Activated CD8-positive, alpha-beta memory T cell treated with anti-CD3 and anti-CD28 coated beads, Interleukin-2, amount 10 ng/mL, durations not matched to agents 7 days and 5 days (primary cell): ENCODE measurements around the gene CARD9. TPM values are rescaled to one million over a fixed set of nuclear protein-coding genes. Genes with fewer than 3 reads are reported as not detected.

Experiments used
- ATAC-seq: fragments of 150-1000 bp; cut with Tn5 transposase; one replicate; pipeline ENCODE4 v1.10.0; 2021; ENCODE audit warnings: moderate library complexity
- CTCF ChIA-PET: fragments of 350-600 bp; sonication (Branson Sonifier 250); formaldehyde crosslinking; loops from one replicate; lab custom pipeline; 2021; ENCODE audit warnings: antibody characterized with exemption; lab: Charles Lee
- DNase-seq: peaks from one replicate; pipeline ENCODE4 v3.0.0-alpha.2; 2020
- H3K27ac Mint-ChIP-seq: one replicate; pipeline ENCODE4 v1.8.0; 2021; ENCODE audit warnings: mild to moderate bottlenecking, mixed read lengths
- H3K27me3 Mint-ChIP-seq: one replicate; pipeline ENCODE4 v1.8.0; 2021; ENCODE audit warnings: mixed read lengths
- H3K36me3 Mint-ChIP-seq: one replicate; pipeline ENCODE4 v1.8.0; 2021; ENCODE audit warnings: mild to moderate bottlenecking, mixed read lengths
- H3K4me1 Mint-ChIP-seq: one replicate; pipeline ENCODE4 v1.8.0; 2021; ENCODE audit warnings: mixed read lengths
- H3K4me3 Mint-ChIP-seq: one replicate; pipeline ENCODE4 v1.8.0; 2021; ENCODE audit warnings: mild to moderate bottlenecking, moderate library complexity, mixed read lengths
- H3K9me3 Mint-ChIP-seq: one replicate; pipeline ENCODE4 v1.8.0; 2022; ENCODE audit warnings: low read depth, mixed read lengths
- total RNA-seq, 2 experiments: library from RNA; stranded (reverse); gene quantifications; one replicate each; pipeline ENCODE4 v1.2.3, GENCODE V29; 2021

The CARD9 gene
- total RNA-seq, 2 experiments from 2014 or later: 0.50 to 3.1 TPM

DNA sequence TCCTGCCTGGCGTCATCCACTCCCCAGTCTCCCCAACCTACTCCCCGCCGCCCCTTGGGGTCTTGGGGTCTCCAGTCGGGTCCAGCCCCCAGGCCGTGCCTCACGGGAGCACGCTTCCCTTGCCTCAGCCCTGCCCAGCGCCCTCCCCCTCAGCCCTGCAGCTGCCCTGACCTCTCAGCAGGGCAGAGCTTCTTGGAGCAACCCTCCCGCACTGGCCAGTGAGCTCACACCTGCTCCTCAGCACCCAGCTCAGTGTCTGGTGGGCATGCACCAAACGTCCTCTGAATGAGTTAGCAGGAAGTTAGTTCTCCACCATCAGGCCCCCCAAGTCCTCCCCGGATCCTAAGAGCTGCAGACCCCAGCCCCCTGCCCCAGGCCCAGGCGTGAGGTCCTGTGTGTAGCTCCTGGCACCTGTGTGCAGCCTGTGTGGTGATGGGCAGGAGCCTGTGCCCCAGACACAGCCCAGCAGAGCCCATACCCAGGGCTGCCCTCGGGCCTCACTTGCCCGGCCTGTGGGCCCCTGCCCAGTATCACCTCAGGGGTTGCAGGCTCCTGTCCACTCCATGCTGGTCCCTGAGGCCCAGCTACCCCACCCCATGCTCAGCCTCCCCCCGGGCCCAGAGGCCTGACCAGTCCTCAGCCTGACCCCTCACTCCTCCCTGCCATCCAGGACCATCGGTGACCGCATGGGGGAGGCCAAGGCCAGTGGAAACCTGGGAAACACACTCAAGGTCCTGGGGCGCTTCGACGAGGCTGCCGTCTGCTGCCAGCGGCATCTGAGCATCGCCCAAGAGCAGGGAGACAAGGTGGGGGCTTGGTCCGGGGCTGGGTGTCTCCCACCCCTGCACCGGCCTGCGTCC, 37.9 kb downstream of the CARD9 start:
- H3K4me3 Mint-ChIP-seq: no peak overlapping the region
- no peaks in the 10 kb centered on the region for H3K9me3 Mint-ChIP-seq
- H3K27ac Mint-ChIP-seq: no peak overlapping the region
- H3K4me1 Mint-ChIP-seq: peaks cover 4% of the 10 kb centered on the region
- no peaks in the 10 kb centered on the region for H3K36me3 Mint-ChIP-seq
- no peaks in the 10 kb centered on the region for H3K27me3 Mint-ChIP-seq
- ATAC-seq: no peak
- DNase-seq: no peak
- CTCF ChIA-PET: interaction anchor here (0.8 to 1.0 kb wide), 2 partner anchors 28 to 65 kb away, joined by 3 read pairs; no protein-coding TSS in a partner anchor

DNA sequence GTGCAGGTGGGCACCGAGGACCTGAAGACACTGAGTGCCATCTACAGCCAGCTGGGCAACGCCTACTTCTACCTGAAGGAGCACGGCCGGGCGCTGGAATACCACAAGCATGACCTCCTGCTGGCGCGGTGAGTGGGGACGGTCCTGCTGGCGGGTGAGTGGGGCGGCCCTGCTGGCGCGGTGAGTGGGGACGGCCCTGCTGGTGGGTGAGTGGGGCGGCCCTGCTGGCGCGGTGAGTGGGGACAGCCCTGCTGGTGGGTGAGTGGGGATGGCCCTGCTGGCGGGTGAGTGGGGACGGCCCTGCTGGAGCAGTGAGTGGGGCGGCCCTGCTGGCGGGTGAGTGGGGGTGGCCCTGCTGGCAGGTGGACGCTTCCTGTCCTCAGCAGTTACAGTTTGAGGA, 38.9 kb downstream of the CARD9 start:
- Mint-ChIP-seq H3K36me3 (no peaks in the 10 kb centered on the region), H3K27me3 (no peaks in the 10 kb centered on the region), H3K4me3 (no peak overlapping the region), H3K27ac (no peak overlapping the region), H3K4me1 (peaks cover 4% of the 10 kb centered on the region), H3K9me3 (no peaks in the 10 kb centered on the region)
- CTCF ChIA-PET: no interaction called here
- ATAC-seq (no peak), DNase-seq (no peak)

DNA sequence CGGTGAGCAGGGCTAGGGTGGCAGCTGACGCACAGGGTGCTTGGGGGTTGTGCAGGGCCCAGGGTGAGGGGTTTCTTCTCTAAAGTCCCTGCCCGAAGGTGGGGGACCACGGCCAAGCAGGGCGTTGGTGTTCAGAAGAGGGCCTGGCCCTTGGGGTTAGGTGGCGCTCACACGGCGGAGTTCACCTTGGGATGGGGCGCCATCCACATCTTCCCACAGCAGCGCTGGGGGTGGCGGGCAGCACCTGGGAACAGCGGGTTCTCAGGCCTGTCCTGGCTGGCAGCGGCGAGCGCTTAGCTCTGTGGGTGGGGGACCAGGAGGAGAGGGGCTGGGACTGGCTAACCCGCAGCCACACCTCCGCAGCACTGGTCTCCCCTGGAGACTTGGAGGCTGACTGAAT, 40.0 kb downstream of the CARD9 start:
- H3K27ac Mint-ChIP-seq: no peak overlapping the region
- H3K4me1 Mint-ChIP-seq: peaks cover 4% of the 10 kb centered on the region
- no peak overlapping the region for H3K4me3 Mint-ChIP-seq
- CTCF ChIA-PET: no interaction called here
- DNase-seq (no peak), ATAC-seq (no peak)
- no peaks in the 10 kb centered on the region for H3K36me3 Mint-ChIP-seq
- H3K27me3 Mint-ChIP-seq: no peaks in the 10 kb centered on the region
- H3K9me3 Mint-ChIP-seq: no peaks in the 10 kb centered on the region

DNA sequence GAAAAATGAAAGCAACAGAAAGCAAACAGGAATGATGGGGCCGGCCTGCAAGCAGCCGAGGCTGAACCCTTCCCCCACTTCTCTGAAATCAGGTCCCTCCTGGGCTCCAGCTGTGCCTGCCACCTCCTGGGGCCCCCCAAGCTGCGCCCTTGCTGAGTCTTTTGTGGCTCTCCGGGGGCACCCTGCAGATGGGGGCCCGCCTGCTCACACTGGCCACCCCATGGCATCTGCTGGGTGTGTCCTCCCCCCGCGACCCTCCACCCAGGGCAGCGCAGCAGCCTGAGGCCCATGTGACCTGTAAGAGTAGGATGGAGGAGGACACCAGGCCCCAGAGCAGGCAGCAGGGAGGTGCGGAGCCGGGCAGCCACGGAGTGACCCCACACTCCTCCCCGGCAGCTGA, 40.4 kb downstream of the CARD9 start:
- Mint-ChIP-seq H3K36me3 (no peaks in the 10 kb centered on the region), H3K27me3 (no peaks in the 10 kb centered on the region), H3K4me3 (no peak overlapping the region), H3K27ac (no peak overlapping the region), H3K4me1 (peaks cover 4% of the 10 kb centered on the region), H3K9me3 (no peaks in the 10 kb centered on the region)
- ATAC-seq: no peak
- CTCF ChIA-PET: no interaction called here
- no peak for DNase-seq

DNA sequence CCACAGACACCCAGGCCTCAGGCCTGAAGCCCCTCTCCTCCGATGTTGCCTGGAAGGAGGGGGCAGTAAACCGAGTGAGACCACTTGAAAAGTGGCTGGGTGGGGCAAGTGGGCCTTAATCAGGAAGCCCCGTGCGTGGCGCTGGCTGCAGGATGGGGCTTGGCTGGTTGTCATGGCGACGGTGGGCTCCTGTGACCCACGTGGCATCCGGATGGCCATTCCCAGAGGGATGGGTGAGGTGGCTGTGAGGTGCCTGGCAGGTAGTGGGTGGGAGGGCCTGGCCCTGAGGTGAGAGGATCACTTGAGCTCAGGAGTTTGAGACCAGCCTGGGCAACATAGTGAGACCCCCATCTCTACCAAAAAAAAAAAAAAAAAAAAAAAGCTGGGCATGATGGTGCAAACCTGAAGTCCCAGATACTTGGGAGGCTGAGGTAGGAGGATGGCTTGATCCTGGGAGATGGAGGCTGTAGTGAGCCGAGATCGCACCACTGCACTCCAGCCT, 40.9 kb downstream of the CARD9 start:
- Mint-ChIP-seq H3K9me3 (no peaks in the 10 kb centered on the region), H3K4me3 (no peak overlapping the region), H3K36me3 (no peaks in the 10 kb centered on the region), H3K4me1 (peaks cover 4% of the 10 kb centered on the region), H3K27ac (no peak overlapping the region), H3K27me3 (no peaks in the 10 kb centered on the region)
- no peak for ATAC-seq
- no peak for DNase-seq
- CTCF ChIA-PET: no interaction called here

DNA sequence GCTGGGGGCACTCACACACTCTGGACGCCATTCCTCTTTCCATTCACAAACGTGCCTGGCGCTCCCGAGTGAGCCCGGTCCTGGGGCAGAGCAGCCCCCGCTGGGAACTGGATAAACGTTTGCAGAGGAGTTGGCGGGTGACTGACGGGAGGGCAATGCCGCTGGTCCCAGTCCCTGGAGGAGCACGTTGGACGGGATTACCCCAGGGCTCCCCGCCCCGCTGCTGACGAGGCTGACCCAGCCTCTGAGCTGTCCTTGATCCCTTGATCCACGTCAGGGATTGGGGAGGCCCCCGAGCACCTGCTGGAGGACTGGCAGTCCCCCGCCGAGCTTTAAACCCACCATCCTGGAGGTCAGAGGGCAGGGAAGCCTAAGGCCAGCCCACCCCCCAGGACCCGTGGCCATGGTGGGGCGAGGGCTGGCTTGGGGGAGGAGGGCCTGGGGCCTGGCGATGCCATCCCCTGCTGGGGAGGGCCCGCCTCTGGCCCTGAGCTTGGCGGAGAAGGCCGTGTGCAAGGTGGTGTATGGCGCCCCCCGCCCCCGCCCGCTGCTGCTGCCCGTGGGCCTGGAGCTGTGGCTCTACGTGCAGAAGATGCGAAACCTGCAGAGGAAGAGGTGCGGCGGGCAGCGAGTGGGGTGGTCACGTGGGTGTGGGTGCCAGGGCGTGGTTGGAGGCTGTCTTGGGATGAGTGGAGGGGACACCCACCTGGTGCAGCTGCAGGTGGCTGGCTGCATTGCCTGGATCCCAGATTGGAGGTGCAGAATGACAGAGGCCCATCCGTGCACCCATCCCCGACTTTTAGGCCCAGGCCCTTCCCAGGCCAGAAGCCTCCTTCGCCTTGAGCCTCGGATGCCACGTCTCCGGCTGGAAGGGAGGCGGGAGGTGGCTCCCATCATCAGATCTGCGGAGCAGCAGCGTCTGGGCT, 41.6 kb downstream of the CARD9 start:
- DNase-seq (no peak), ATAC-seq (no peak)
- CTCF ChIA-PET: no interaction called here
- no peak overlapping the region for H3K27ac Mint-ChIP-seq
- no peaks in the 10 kb centered on the region for H3K36me3 Mint-ChIP-seq
- H3K4me3 Mint-ChIP-seq: no peak overlapping the region
- H3K9me3 Mint-ChIP-seq: no peaks in the 10 kb centered on the region
- H3K27me3 Mint-ChIP-seq: no peaks in the 10 kb centered on the region
- peaks cover 4% of the 10 kb centered on the region for H3K4me1 Mint-ChIP-seq

DNA sequence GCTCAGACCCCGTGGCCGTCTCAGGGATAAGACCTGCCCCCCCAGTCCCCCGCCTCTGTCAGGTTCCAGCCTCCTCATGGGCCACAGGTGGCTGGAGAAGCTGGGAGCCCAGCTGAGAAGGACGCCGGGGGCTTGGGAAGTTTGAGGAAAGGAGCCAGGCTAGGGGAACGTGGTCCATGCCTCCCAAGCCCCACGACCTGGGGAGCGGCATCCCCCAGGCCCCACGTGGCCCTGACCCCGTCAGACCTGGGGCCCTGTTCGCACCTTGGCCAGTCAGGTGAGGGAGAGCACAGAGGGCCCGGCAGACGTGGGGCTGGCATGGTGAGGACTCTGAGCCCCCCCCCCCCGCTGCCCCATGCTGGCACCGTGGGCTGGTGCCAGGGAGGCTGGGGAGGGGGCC, 42.4 kb downstream of the CARD9 start:
- Mint-ChIP-seq H3K36me3 (no peaks in the 10 kb centered on the region), H3K27me3 (no peaks in the 10 kb centered on the region), H3K4me1 (peaks cover 4% of the 10 kb centered on the region), H3K4me3 (no peak overlapping the region), H3K9me3 (no peaks in the 10 kb centered on the region), H3K27ac (no peak overlapping the region)
- no peak for ATAC-seq
- CTCF ChIA-PET: no interaction called here
- DNase-seq: no peak

DNA sequence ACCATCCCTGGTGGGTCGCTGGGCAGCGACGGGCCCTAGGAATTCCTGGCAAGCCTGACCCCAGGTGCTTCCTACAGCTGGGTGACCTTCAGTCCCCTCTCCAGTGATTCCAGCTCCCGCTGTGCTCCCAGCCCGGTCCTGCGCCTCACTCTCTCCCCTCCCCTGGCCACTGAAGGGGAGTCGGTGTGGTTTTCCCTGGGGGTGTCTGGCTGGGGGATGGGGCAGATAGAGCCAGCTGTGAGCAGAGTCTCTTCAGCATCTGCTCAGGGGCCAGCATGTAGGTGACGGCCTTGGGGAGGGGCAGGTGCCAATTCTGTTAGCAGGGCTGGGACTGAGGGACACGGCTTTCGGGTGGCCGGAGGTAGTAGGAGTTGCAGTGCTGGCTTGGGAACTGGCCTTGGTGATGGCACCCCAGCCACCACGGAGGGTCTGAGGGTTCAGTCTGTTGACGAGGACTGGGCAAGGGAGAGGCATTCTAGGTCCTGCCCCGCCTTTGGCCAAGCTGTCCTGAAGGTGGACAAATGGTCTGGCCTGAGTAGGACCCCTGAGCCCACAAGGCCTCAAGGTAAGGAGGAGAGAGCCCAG, 43.0 kb downstream of the CARD9 start:
- ATAC-seq (no peak), DNase-seq (no peak)
- Mint-ChIP-seq H3K4me1 (peaks cover 4% of the 10 kb centered on the region), H3K27me3 (no peaks in the 10 kb centered on the region), H3K4me3 (no peak overlapping the region), H3K36me3 (no peaks in the 10 kb centered on the region), H3K9me3 (no peaks in the 10 kb centered on the region), H3K27ac (no peak overlapping the region)
- CTCF ChIA-PET: no interaction called here

DNA sequence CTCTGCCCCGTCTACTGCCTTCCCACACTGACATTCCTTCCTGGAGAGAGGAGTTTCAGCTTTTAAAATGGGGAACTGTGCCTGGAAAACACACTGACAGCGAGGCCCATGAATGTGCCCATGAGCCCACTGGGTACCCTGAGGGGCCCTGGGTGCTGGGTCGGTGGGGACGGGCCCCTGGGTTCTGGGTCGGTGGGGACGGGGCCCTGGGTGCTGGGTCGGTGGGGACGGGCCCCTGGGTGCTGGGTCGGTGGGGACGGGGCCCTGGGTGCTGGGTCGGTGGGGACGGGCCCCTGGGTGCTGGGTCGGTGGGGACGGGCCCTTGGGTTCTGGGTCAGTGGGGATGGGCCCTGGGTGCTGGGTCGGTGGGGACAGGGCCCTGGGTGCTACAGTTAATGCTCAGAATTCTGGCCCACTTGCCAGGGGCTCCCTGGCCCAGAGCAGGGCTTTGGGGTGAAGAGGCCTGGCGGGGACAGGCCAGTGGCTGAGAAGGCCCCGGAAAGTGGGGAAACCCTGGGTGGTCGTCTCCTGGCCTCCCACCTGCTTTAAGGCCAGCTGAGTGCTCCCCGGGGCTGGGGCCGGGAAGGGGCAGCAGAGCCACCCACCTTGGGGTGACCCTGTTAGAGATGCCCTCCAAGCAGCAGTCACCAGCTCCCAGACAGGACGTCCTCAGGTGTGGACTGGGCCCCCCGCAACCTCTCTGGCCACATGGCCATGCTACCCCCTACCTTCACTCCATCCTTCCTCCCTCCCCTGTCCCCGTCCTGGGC, 43.6 kb downstream of the CARD9 start:
- DNase-seq (no peak), ATAC-seq (no peak)
- Mint-ChIP-seq H3K4me3 (no peak overlapping the region), H3K27me3 (no peaks in the 10 kb centered on the region), H3K36me3 (no peaks in the 10 kb centered on the region), H3K9me3 (no peaks in the 10 kb centered on the region), H3K27ac (no peak overlapping the region), H3K4me1 (peaks cover 4% of the 10 kb centered on the region)
- CTCF ChIA-PET: interaction anchor here (0.8 kb wide), 1 partner anchor 15 kb away, joined by 3 read pairs; no protein-coding TSS in a partner anchor

DNA sequence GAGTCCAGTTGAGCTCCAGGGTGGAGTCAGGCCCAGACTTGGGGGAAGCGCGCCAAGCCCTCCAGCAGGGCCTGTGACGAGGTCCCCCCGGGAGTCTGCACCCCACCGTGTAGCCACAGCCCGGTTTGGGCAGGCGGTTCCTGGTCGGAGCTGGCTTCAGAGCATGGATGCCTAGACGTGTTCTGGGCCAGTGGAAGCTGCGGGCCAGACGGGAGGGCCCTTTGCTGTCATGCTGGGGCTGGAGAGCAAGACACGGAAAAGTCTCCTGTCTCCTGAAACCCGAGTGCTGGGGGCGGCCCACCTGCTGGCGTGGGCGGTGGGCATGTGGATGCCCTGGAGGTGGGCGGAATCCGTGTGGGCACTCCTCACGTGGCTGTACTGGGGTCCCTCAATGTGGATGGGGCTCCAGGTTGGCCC, 44.2 kb downstream of the CARD9 start:
- no peaks in the 10 kb centered on the region for H3K27me3 Mint-ChIP-seq
- H3K4me1 Mint-ChIP-seq: peaks cover 4% of the 10 kb centered on the region
- CTCF ChIA-PET: interaction anchor here (0.8 kb wide), 1 partner anchor 15 kb away, joined by 3 read pairs; no protein-coding TSS in a partner anchor
- no peak overlapping the region for H3K27ac Mint-ChIP-seq
- DNase-seq: no peak
- H3K36me3 Mint-ChIP-seq: no peaks in the 10 kb centered on the region
- no peak overlapping the region for H3K4me3 Mint-ChIP-seq
- H3K9me3 Mint-ChIP-seq: no peaks in the 10 kb centered on the region
- ATAC-seq: no peak

DNA sequence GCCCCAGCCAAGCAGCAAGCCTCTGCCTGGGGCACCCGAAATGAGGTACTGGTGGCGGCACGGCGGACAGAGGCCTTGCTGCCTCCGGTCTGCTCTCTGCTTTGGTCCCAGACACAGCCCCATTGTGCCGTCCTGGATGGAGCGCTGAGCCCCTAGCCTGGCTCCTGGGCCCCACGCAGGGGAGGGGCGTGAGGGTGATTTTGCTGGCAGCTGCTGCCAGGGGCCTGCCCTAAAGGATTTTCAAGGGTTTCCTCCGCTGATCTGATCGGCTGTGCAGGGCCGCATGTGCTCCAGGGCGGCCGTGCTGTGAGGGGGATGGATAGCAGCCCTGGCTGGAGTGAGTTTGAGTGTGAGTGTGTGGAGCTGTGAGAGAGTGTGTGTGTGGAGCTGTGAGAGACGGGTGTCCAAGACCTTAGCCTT, 44.8 kb downstream of the CARD9 start:
- H3K36me3 Mint-ChIP-seq: no peaks in the 10 kb centered on the region
- H3K27ac Mint-ChIP-seq: no peak overlapping the region
- no peak overlapping the region for H3K4me3 Mint-ChIP-seq
- no peaks in the 10 kb centered on the region for H3K9me3 Mint-ChIP-seq
- DNase-seq: no peak
- H3K27me3 Mint-ChIP-seq: no peaks in the 10 kb centered on the region
- peaks cover 4% of the 10 kb centered on the region for H3K4me1 Mint-ChIP-seq
- no peak for ATAC-seq
- CTCF ChIA-PET: interaction anchor here (0.9 kb wide), 1 partner anchor 8 kb away, joined by 3 read pairs; no protein-coding TSS in a partner anchor

DNA sequence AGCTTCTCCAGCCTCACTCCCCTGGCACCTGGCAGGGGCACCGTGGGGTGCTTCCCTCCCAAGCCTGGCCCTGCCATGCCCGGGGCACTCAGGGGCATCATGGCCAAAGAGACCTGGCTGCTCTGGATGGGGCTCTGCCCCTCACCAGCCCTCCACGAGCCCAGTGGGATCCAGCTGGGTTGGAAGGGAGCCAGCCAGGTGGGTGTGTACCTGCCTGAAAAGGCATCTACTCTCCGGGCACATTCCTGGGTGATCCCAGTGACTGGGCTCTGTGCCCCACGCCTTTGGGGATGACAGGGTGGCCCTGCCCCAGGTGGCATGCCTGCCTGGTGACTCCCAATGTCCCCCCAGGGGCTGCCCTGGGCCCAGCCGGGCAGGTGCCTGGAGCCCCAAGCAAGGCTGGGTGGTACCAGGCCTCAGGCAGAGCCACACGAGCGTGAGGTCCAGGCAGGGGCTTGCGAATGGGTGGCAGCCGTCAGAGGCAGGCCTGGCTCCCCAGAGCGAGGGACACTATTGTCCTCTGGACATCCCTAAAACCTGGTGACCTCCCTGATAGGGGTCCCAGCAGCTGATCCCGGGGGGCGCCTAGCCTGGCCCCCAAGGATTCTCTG, 45.4 kb downstream of the CARD9 start:
- Mint-ChIP-seq H3K27me3 (no peaks in the 10 kb centered on the region), H3K4me1 (peaks cover 4% of the 10 kb centered on the region), H3K9me3 (no peaks in the 10 kb centered on the region), H3K36me3 (no peaks in the 10 kb centered on the region), H3K27ac (no peak overlapping the region), H3K4me3 (no peak overlapping the region)
- ATAC-seq (no peak), DNase-seq (no peak)
- CTCF ChIA-PET: interaction anchor here (0.9 kb wide), 1 partner anchor 9 kb away, joined by 3 read pairs; no protein-coding TSS in a partner anchor
